ENCODE data around the gene COL11A1. TPM values are rescaled to one million over a fixed set of nuclear protein-coding genes. Genes with fewer than 3 reads are reported as not detected.

The COL11A1 gene
- total and polyA plus RNA-seq, 2 of the 13 experiments (the other 11 are each of a cell fraction or from before 2014, with no cell fraction given) = not detected

GRCh38 chr1:103112546-103112945 lies 4.2 kb upstream of the COL11A1 start:
- FAIRE-seq = no peak
- BruUV-seq (replicated peaks) = no TSS peak
- Histone ChIP-seq H3K27ac (ENCODE audit: extremely low read length, insufficient read depth, low read length) (no peak overlapping the region), H4K20me1 (ENCODE audit: insufficient read depth, low read length) (no peaks in the 10 kb centered on the region), H3K36me3 (replicated peaks in 1 of 2; ENCODE audit: control insufficient read depth in 1 of 2, insufficient read depth in 2 of 2, low read length in 2 of 2) (no peaks in the 10 kb centered on the region), H3K9me3 (ENCODE audit: low read length) (no peaks in the 10 kb centered on the region), H3K4me2 (ENCODE audit: low read depth, low read length) (no peak overlapping the region), H2AFZ (ENCODE audit: low read length) (no peak overlapping the region), H3K4me1 (ENCODE audit: insufficient read depth, low read length) (peaks cover 9% of the 10 kb centered on the region; the same call in 1 of the 2 replicates), H3K79me2 (ENCODE audit: insufficient read depth, low read length) (no peaks in the 10 kb centered on the region), H3K9ac (ENCODE audit: insufficient read depth, low read depth, low read length) (no peak overlapping the region), H3K27me3 (ENCODE audit: control insufficient read depth in 1 of 2, insufficient read depth in 2 of 2, low read length in 2 of 2) (peaks cover 0 to 13% of the 10 kb centered on the region in 2 experiments; a peak in 1 of 5 replicates), H3K4me3 (replicated peaks in 1 of 3; ENCODE audit: insufficient read depth in 1 of 3, low read depth in 2 of 3, low read length in 3 of 3) (no peak overlapping the region)
- intact Hi-C loops (cut with micrococcal nuclease; ENCODE audit: unreplicated experiment) (no loop called here), in situ Hi-C loops (cut with HindIII; ENCODE audit: extremely low pct_ligation_motif_present, low pct_unique_long_range_greater_than_20kb) (no loop called here)
- ChIA-PET POLR2A (no interaction called here), CTCF (ENCODE audit: low intra/inter-chr PET ratio, low total read pairs) (no interaction called here)
- no peak for DNase-seq (ENCODE audit: low spot score)
- TF ChIP-seq ARNT2 (CRISPR knock-in tag; IDR thresholded peaks at IDR 0.05; ENCODE audit: low read depth) (no peak), SOX13 (IDR thresholded peaks at IDR 0.05) (no peak), SOX13 (CRISPR knock-in tag; conservative IDR thresholded peaks at IDR 0.05 in 1 of 2, IDR thresholded peaks at IDR 0.05 in 1 of 2) (no peak), GABPA (IDR thresholded peaks at IDR 0.05; ENCODE audit: low read depth, low read length) (no peak), GABPA (CRISPR knock-in tag; IDR thresholded peaks at IDR 0.05; ENCODE audit: low read depth) (no peak), ATM (IDR thresholded peaks at IDR 0.05; ENCODE audit: borderline replicate concordance) (no peak), FOXJ3 (CRISPR knock-in tag; IDR thresholded peaks at IDR 0.05; ENCODE audit: borderline replicate concordance) (no peak), ZNF232 (CRISPR knock-in tag; IDR thresholded peaks at IDR 0.05; ENCODE audit: borderline replicate concordance) (no peak), TFDP1 (CRISPR knock-in tag; IDR thresholded peaks at IDR 0.05; ENCODE audit: borderline replicate concordance) (no peak), ADNP (CRISPR knock-in tag; IDR thresholded peaks at IDR 0.05) (no peak), ZNF503 (CRISPR knock-in tag; IDR thresholded peaks at IDR 0.05) (no peak), TCF7L2 (IDR thresholded peaks at IDR 0.05; ENCODE audit: low read depth, low read length) (no peak), ZNF776 (CRISPR knock-in tag; IDR thresholded peaks at IDR 0.05) (no peak), KMT2A (CRISPR knock-in tag; IDR thresholded peaks at IDR 0.05) (no peak), IKZF5 (CRISPR knock-in tag; IDR thresholded peaks at IDR 0.05) (no peak), CEBPZ (IDR thresholded peaks at IDR 0.05; ENCODE audit: low read length) (no peak), SSRP1 (CRISPR knock-in tag; IDR thresholded peaks at IDR 0.05) (no peak), ZNF317 (CRISPR knock-in tag; IDR thresholded peaks at IDR 0.05) (no peak), ZNF12 (CRISPR knock-in tag; IDR thresholded peaks at IDR 0.05) (no peak), KDM6A (CRISPR knock-in tag; IDR thresholded peaks at IDR 0.05; ENCODE audit: low read depth) (no peak), NR3C1 (CRISPR knock-in tag; IDR thresholded peaks at IDR 0.05) (no peak)
- no peak for ATAC-seq
